PC-3 (cell line): ENCODE data around the gene WEE1. TPM values are rescaled to one million over a fixed set of nuclear protein-coding genes. Genes with fewer than 3 reads are reported as not detected.
"Not testable (repeated sequence)": the region's sequence is repeated elsewhere in the genome, so short reads cannot be mapped to it uniquely, and the experiment has no call there.

Experiments used
- ATAC-seq: fragments of 200-7000 bp; cut with Tn5 transposase; 2 replicates; pipeline ENCODE4 v1.9.1; 2020; ENCODE audit warnings: mild to moderate bottlenecking, moderate library complexity
- BruUV-seq: library from RNA; stranded (reverse); fragments of 400-500 nt; replicated peaks from 2 replicates; lab custom pipeline; 2021; lab: Mats Ljungman, UMichigan
- CTCF ChIA-PET: fragments of 300-600 bp; sonication (Branson Sonifier 250); formaldehyde crosslinking; loops from one replicate; lab custom pipeline; 2022; ENCODE audit warnings: antibody characterized with exemption; lab: Charles Lee
- POLR2A ChIA-PET: fragments of 300-600 bp; sonication (Branson Sonifier 250); formaldehyde crosslinking; loops from one replicate; lab custom pipeline; 2022; ENCODE audit warnings: antibody characterized with exemption; ENCODE audit not compliant: unreplicated experiment; lab: Charles Lee
- DNase-seq: peaks from one replicate; pipeline ENCODE4 v3.0.0-alpha.2; 2015
- H2AFZ ChIP-seq: fragments of 300-600 bp; sonication (generic); 2 replicates; pipeline ENCODE4 v1.6.0; 2016; ENCODE audit warnings: antibody characterized with exemption, low read length
- H3F3A ChIP-seq: fragments of 300-600 bp; sonication (generic); one replicate; pipeline ENCODE4 v1.6.0; 2017; ENCODE audit warnings: antibody characterized with exemption, low read length, control low read depth, mild to moderate bottlenecking; ENCODE audit not compliant: unreplicated experiment
- H3K27ac ChIP-seq: fragments of 300-600 bp; sonication (generic); 2 replicates; pipeline ENCODE4 v1.5.1; 2016; ENCODE audit warnings: mild to moderate bottlenecking, low read length
- H3K27me3 ChIP-seq: fragments of 300-600 bp; sonication (generic); 2 replicates; pipeline ENCODE4 v1.6.1; 2016; ENCODE audit warnings: low read length, mixed read lengths
- H3K36me3 ChIP-seq: fragments of 300-600 bp; sonication (generic); 2 replicates; pipeline ENCODE4 v1.6.1; 2016; ENCODE audit warnings: low read depth, mixed run types, low read length, mixed read lengths
- H3K4me1 ChIP-seq: fragments of 300-600 bp; sonication (generic); 2 replicates; pipeline ENCODE4 v1.5.1; 2016; ENCODE audit warnings: low read length; ENCODE audit not compliant: insufficient read depth
- H3K4me2 ChIP-seq: fragments of 300-600 bp; sonication (generic); 2 replicates; pipeline ENCODE4 v1.6.0; 2016; ENCODE audit warnings: low read length
- H3K4me3 ChIP-seq: fragments of 300-600 bp; sonication (generic); 2 replicates; pipeline ENCODE4 v1.5.1; 2016; ENCODE audit warnings: mild to moderate bottlenecking, low read length, mixed read lengths
- H3K79me2 ChIP-seq: fragments of 300-600 bp; sonication (generic); 2 replicates; pipeline ENCODE4 v1.6.1; 2017; ENCODE audit warnings: low read length, mixed read lengths
- H3K9ac ChIP-seq: fragments of 300-600 bp; sonication (generic); 2 replicates; pipeline ENCODE4 v1.6.0; 2016; ENCODE audit warnings: mild to moderate bottlenecking, low read length
- H3K9me2 ChIP-seq: fragments of 300-600 bp; sonication (generic); replicated peaks from 2 replicates; pipeline ENCODE4 v1.6.1; 2016; ENCODE audit warnings: mixed run types, low read length, mixed read lengths
- H3K9me3 ChIP-seq: fragments of 300-600 bp; sonication (generic); 2 replicates; pipeline ENCODE4 v1.6.1; 2016; ENCODE audit warnings: low read length, mixed read lengths
- H4K20me1 ChIP-seq: fragments of 300-600 bp; sonication (generic); 2 replicates; pipeline ENCODE4 v1.6.1; 2016; ENCODE audit warnings: low read length, mixed read lengths
- CTCF ChIP-seq: fragments of 300-600 bp; sonication (generic); conservative IDR thresholded peaks from 2 replicates; pipeline ENCODE4 v1.5.1; 2017; ENCODE audit warnings: antibody characterized with exemption, low read depth, mild to moderate bottlenecking, low read length
- EZH2 ChIP-seq: fragments of 300-600 bp; sonication (generic); IDR thresholded peaks from one replicate; pipeline ENCODE4 v1.6.1; 2017; ENCODE audit warnings: antibody characterized with exemption, mild to moderate bottlenecking, low read length; ENCODE audit not compliant: unreplicated experiment
- EZH2phosphoT487 ChIP-seq: fragments of 300-600 bp; sonication (generic); IDR thresholded peaks from 2 replicates; pipeline ENCODE4 v1.6.1; 2018; ENCODE audit warnings: mild to moderate bottlenecking, antibody characterized with exemption, low read length, borderline replicate concordance
- intact Hi-C: fragments of 100-400 bp; cut with micrococcal nuclease; formaldehyde crosslinking; loops from 2 replicates; pipeline ENCODE4 v1.9.0; 2023
- total RNA-seq: library from RNA; depleted of rRNA; stranded (reverse); fragments of >200 nt; gene quantifications from 2 replicates; pipeline ENCODE4 v1.2.3, GENCODE V29; 2014

The WEE1 gene
- total RNA-seq, 1 experiment from 2014 or later = 46.9 TPM

- Histone ChIP-seq H3K4me1 (peaks cover 17% of the 10 kb centered on the region), H3K27ac (peak overlapping the region; percentile 73), H3K79me2 (no peaks in the 10 kb centered on the region), H3K4me2 (peak overlapping the region; percentile 54), H3K4me3 (no peak overlapping the region), H3K9me2 (no peaks in the 10 kb centered on the region), H3K9me3 (no peaks in the 10 kb centered on the region), H2AFZ (peak overlapping the region; percentile 26; the same call in 1 of the 2 replicates), H4K20me1 (no peaks in the 10 kb centered on the region), H3K27me3 (no peaks in the 10 kb centered on the region), H3K9ac (no peak overlapping the region), H3F3A (no peaks in the 10 kb centered on the region), H3K36me3 (no peaks in the 10 kb centered on the region)
- ChIA-PET POLR2A (interaction anchor here (0.6 kb wide), 1 partner anchor 28 kb away, joined by 4 read pairs; the partner anchor contains the start of gene WEE1), CTCF (interaction anchor here (0.6 kb wide), 2 partner anchors 9 to 78 kb away, joined by 3 to 4 read pairs; no protein-coding TSS in a partner anchor)
- BruUV-seq = no TSS peak
- ATAC-seq = peak; percentile 29; the same call in 1 of the 2 replicates
- no peak for DNase-seq
- intact Hi-C loops = no loop called here
- TF ChIP-seq CTCF (no peak), EZH2 (no peak), EZH2phosphoT487 (no peak)
These were observed 27.8 kb downstream of the WEE1 start for GRCh38 chr11:9601037-9601875.

- H4K20me1 ChIP-seq = no peaks in the 10 kb centered on the region
- no TSS peak for BruUV-seq
- no peak for TF ChIP-seq CTCF
- TF ChIP-seq EZH2phosphoT487 = no peak
- TF ChIP-seq EZH2 = no peak
- POLR2A ChIA-PET = no interaction called here
- no peaks in the 10 kb centered on the region for H3K79me2 ChIP-seq
- H3K9me2 ChIP-seq = no peaks in the 10 kb centered on the region
- H3K9ac ChIP-seq = no peak overlapping the region
- no peak overlapping the region for H3K4me3 ChIP-seq
- H2AFZ ChIP-seq = no peak overlapping the region
- H3K27ac ChIP-seq = no peak overlapping the region
- DNase-seq = no peak
- H3K4me2 ChIP-seq = no peak overlapping the region
- no peaks in the 10 kb centered on the region for H3K9me3 ChIP-seq
- H3K4me1 ChIP-seq = peaks cover 17% of the 10 kb centered on the region
- intact Hi-C loops = no loop called here
- H3K27me3 ChIP-seq = no peaks in the 10 kb centered on the region
- H3K36me3 ChIP-seq = no peaks in the 10 kb centered on the region
- no peaks in the 10 kb centered on the region for H3F3A ChIP-seq
- ATAC-seq = no peak
- CTCF ChIA-PET = no interaction called here
These were observed 28.4 kb downstream of the WEE1 start for GRCh38 chr11:9601876-9602199.

- ChIA-PET CTCF (interaction anchor here (1.2 kb wide), 1 partner anchor 10 kb away, joined by 3 read pairs; no protein-coding TSS in a partner anchor), POLR2A (interaction anchor here (0.6 kb wide), 1 partner anchor 69 kb away, joined by 4 read pairs; no protein-coding TSS in a partner anchor)
- H2AFZ ChIP-seq, H3K4me2 ChIP-seq, BruUV-seq, H3K27me3 ChIP-seq, H4K20me1 ChIP-seq, H3K9me3 ChIP-seq, DNase-seq, H3K79me2 ChIP-seq, intact Hi-C loops, H3K36me3 ChIP-seq, H3K27ac ChIP-seq, ATAC-seq, H3K4me3 ChIP-seq, H3K9ac ChIP-seq, H3F3A ChIP-seq, H3K9me2 ChIP-seq: not testable (repeated sequence)
- peaks cover 17% of the 10 kb centered on the region for H3K4me1 ChIP-seq
These were observed 29.7 kb downstream of the WEE1 start for GRCh38 chr11:9603214-9603613.
